ENCODE data around the gene EIF4B.

EIF4B gene

GRCh38 chr12:53068811-53069585 lies 62.7 kb downstream of the EIF4B start:
- no peaks in the 10 kb centered on the region for H3K79me2 ChIP-seq (ENCODE audit: insufficient read depth, low read length)
- peaks cover 14% of the 10 kb centered on the region for H3K4me1 ChIP-seq (ENCODE audit: insufficient read depth, low read length, poor library complexity, severe bottlenecking)
- no peaks in the 10 kb centered on the region for H3K9me3 ChIP-seq (ENCODE audit: insufficient read depth, low read depth, low read length)
- H3K9me2 ChIP-seq (replicated peaks; ENCODE audit: low read depth, low read length), result no peaks in the 10 kb centered on the region
- no peak overlapping the region for H3K9ac ChIP-seq (ENCODE audit: low read depth, low read length, poor library complexity, severe bottlenecking)
- H4K20me1 ChIP-seq (ENCODE audit: insufficient read depth, low read length, poor library complexity, severe bottlenecking), result no peaks in the 10 kb centered on the region
- H3K4me2 ChIP-seq (ENCODE audit: low read depth, low read length, poor library complexity, severe bottlenecking), result no peak overlapping the region
- no peaks in the 10 kb centered on the region for H3K27me3 ChIP-seq (ENCODE audit: insufficient read depth, low read length, poor library complexity, severe bottlenecking)
- no peak for TF ChIP-seq CTCF (conservative IDR thresholded peaks at IDR 0.05; ENCODE audit: low read length)
- TF ChIP-seq EZH2phosphoT487 (IDR thresholded peaks at IDR 0.05; ENCODE audit: borderline replicate concordance), result no peak
- H3F3A ChIP-seq (ENCODE audit: low read depth), result no peaks in the 10 kb centered on the region
- no peak overlapping the region for H2AFZ ChIP-seq (ENCODE audit: low read length)
- H3K4me3 ChIP-seq (ENCODE audit: low read length, poor library complexity, severe bottlenecking), result no peak overlapping the region
- H3K36me3 ChIP-seq (ENCODE audit: insufficient read depth, low read length), result peaks cover 7% of the 10 kb centered on the region; the same call in 1 of the 2 replicates

GRCh38 chr12:53069621-53070410 lies 63.6 kb downstream of the EIF4B start:
- no peak for TF ChIP-seq CTCF (conservative IDR thresholded peaks at IDR 0.05; ENCODE audit: low read length)
- no peak for TF ChIP-seq EZH2phosphoT487 (IDR thresholded peaks at IDR 0.05; ENCODE audit: borderline replicate concordance)
- Histone ChIP-seq H3K9ac (ENCODE audit: low read depth, low read length, poor library complexity, severe bottlenecking) (no peak overlapping the region), H3K9me3 (ENCODE audit: insufficient read depth, low read depth, low read length) (no peaks in the 10 kb centered on the region), H2AFZ (ENCODE audit: low read length) (no peak overlapping the region), H3K4me2 (ENCODE audit: low read depth, low read length, poor library complexity, severe bottlenecking) (no peak overlapping the region), H3K36me3 (ENCODE audit: insufficient read depth, low read length) (peaks cover 7% of the 10 kb centered on the region; the same call in 1 of the 2 replicates), H4K20me1 (ENCODE audit: insufficient read depth, low read length, poor library complexity, severe bottlenecking) (no peaks in the 10 kb centered on the region), H3K27me3 (ENCODE audit: insufficient read depth, low read length, poor library complexity, severe bottlenecking) (no peaks in the 10 kb centered on the region), H3F3A (ENCODE audit: low read depth) (no peaks in the 10 kb centered on the region), H3K4me3 (ENCODE audit: low read length, poor library complexity, severe bottlenecking) (no peak overlapping the region), H3K4me1 (ENCODE audit: insufficient read depth, low read length, poor library complexity, severe bottlenecking) (peaks cover 14% of the 10 kb centered on the region), H3K9me2 (replicated peaks; ENCODE audit: low read depth, low read length) (no peaks in the 10 kb centered on the region), H3K79me2 (ENCODE audit: insufficient read depth, low read length) (no peaks in the 10 kb centered on the region)

- Histone ChIP-seq H3K4me1 (ENCODE audit: insufficient read depth, low read length, poor library complexity, severe bottlenecking) (peaks cover 16% of the 10 kb centered on the region), H3K79me2 (ENCODE audit: insufficient read depth, low read length) (no peaks in the 10 kb centered on the region), H3K9ac (ENCODE audit: low read depth, low read length, poor library complexity, severe bottlenecking) (no peak overlapping the region), H4K20me1 (ENCODE audit: insufficient read depth, low read length, poor library complexity, severe bottlenecking) (no peaks in the 10 kb centered on the region), H3K9me3 (ENCODE audit: insufficient read depth, low read depth, low read length) (no peaks in the 10 kb centered on the region), H3K4me3 (ENCODE audit: low read length, poor library complexity, severe bottlenecking) (no peak overlapping the region), H3K4me2 (ENCODE audit: low read depth, low read length, poor library complexity, severe bottlenecking) (no peak overlapping the region), H2AFZ (ENCODE audit: low read length) (no peak overlapping the region), H3F3A (ENCODE audit: low read depth) (no peaks in the 10 kb centered on the region), H3K9me2 (replicated peaks; ENCODE audit: low read depth, low read length) (no peaks in the 10 kb centered on the region), H3K27me3 (ENCODE audit: insufficient read depth, low read length, poor library complexity, severe bottlenecking) (no peaks in the 10 kb centered on the region), H3K36me3 (ENCODE audit: insufficient read depth, low read length) (no peaks in the 10 kb centered on the region)
- TF ChIP-seq EZH2phosphoT487 (IDR thresholded peaks at IDR 0.05; ENCODE audit: borderline replicate concordance) (no peak), CTCF (conservative IDR thresholded peaks at IDR 0.05; ENCODE audit: low read length) (no peak)
Observed at GRCh38 chr12:53070877-53071492, 64.7 kb downstream of the EIF4B start.
